GM11168 (cell line): Measurements from ENCODE around the gene HOXA4.

ENCODE experiments used
- in situ Hi-C: fragments of 300-500 bp; cut with MboI; formaldehyde crosslinking; loops from one replicate; pipeline ENCODE4 v1.12.0; 2022; ENCODE audit warnings: low sequenced_read_pairs; ENCODE audit not compliant: unreplicated experiment

HOXA4 gene

DNA sequence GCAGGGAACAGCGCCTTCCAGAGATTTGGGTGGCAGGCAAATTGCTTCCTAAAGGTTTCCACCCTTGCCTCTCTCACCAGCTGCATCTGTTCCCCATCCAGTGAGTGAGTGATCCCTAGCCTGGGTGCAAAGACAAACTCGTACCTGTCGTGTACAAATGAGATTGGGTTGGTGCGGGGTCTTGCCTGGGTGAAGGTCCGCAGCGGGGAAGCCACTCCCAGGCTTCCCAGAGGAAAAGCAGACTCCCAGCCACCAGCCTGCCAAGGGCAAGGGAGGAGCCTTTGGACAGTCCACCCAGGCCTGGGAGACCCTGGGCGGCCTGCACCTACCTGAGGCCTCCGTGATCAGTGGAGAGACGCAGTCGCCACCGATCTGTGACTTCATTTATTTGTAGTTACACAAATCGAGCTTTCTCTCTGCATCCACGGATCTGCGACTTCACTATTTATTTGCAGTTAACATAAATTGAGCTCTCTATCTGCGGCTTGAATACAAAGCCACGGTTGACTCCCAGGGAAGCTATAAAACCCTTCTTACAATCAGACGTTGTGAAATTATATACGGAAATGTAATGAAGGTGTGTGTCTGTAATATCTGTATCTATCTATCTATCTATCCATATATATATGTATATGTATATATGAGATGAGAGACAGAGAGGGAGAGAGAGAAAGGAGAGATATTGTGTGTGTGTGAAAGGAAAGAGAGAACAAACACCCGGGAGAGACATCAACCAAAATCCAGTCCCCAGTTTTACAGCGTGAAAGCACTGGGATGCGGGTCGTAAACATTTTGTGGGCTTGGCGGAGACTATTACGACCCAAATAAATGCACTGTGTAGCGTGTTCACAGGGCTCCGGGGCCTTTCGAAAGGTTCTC, 28.9 kb upstream of the HOXA4 start:
- in situ Hi-C loops, result loop anchor here (10.0 kb wide), 2 partner anchors 655 to 795 kb away; no protein-coding TSS in a partner anchor

DNA sequence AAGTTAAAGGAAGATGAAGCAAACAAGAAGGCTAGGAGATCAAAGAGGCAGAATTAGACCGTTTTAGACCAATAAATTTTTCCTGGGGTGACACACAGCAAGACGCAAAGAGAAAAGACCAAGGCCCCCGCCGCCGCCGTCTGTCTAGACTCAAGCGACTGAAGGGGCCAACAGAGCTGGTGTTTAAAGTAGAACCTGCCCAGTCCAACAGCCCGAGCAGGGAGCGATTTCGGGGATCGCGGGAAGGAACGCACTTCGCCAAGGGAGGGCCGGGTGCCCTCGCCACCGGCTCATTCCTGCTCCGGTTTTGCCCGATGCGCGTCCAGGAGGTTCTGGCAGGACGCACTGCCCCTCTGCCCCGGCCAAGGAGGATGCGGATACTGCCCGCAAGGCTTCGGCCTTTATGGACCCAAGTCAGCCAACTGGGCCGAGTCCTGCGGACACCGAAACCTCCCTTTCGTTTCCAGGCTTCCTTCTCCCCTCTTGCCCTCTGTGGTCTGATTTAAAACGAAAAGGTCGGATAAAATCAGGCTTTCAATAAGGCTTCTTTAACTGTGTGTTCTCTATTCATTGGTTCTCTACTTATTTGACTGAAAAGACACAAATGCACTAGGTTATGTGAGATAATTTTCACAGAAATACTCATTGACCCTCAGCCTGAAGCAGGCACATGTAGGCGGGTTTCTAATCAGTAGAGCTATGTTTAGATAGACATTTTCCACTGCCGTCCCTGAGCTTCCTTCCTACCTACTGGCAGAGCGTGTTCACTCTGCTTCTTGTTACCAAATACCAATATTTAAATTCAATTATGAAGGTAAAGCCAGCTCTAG, 28.1 kb upstream of the HOXA4 start:
- in situ Hi-C loops, result loop anchor here (10.0 kb wide), 2 partner anchors 654 to 794 kb away; no protein-coding TSS in a partner anchor

DNA sequence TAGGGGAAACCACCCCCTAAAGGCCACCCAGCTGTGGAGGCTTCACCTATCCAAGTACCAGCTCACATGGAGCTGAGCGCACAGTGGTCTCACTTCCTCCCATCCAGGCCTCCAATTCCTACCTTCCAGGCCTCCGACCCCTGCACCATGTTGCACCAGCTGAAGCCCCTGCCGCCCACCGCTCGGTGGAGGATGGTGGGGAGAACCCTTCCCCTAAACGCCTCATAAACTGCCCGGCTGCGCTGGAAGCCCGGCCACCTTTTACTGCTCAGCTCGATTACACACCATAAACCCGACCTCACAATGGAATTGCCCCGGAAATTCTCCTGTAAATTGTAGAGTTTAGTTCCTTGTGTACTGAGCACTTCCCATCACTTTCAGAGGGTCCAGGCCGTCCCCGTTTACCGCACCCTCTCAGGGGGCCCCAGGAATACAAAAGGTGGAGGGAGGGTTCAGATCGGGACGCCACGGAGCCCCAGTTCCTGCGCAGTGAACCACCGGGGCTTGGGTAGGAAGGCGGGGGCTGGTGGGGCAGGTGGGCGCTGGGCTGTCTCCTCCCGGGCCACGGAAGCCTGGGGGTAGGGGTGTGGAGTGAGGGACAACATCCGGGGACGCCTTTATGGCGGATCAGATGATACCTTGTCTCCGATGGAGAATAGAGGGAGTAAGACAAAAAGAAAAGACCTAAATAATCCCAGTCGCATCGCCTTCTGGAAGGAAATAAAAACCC, 27.3 kb upstream of the HOXA4 start:
- in situ Hi-C loops, result loop anchor here (10.0 kb wide), 2 partner anchors 653 to 793 kb away; no protein-coding TSS in a partner anchor

DNA sequence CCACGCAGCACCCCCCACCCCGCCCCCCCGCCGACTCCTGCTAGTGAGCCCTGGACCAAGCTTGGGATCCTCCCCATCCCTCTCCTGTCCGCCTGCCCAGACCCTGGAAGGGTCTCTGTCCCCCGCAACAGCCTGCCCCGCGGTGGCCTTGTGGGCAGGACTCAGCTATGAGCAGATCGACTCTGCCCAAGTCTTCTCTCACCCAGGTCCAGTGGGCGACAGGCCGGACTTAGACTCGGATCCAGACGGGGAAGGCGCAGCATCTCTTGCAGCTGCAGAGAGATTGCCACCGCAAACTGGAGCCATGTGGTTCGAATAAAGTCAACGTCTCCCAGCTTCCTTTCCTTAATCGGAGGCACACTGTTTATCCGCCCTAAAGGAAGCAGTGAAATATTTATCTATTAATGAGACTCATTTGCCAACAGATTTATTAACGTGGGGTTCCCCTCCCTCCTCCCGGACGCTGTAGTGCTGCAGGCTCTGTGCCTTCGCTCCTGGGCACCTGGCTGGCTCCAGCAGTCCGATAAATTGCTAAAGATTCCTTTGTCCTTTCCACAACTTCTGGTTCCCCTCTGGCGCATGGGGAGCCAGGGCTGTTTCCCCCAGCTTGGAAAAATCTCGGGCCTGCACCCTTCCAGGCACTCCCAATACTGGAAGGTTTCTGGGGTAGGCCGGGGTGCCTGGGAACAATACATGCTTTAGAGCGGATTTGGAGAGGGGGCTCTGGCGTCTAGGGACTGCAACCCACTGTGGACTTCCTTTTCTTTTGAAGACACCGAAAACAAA, 26.6 kb upstream of the HOXA4 start:
- in situ Hi-C loops, result loop anchor here (10.0 kb wide), 2 partner anchors 652 to 792 kb away; no protein-coding TSS in a partner anchor

DNA sequence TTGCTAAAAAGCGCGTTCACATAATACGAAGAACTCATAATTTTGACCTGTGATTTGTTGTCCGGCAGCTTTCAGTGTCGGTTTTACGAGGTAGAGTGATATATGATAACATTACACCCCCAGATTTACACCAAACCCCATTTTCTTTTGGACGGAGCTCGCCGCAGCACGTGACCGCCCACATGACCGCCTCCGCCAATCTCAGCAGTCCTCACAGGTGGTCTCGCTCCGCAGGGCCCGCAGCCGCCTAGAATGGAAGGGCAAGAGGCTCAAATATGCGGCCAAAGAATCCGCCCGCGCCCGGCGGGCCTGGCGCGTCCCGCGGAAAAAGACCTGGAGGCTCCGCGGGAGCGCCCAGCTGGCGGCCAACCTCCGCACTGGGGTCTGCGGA, 25.9 kb upstream of the HOXA4 start, which contains the start of gene HOXA7:
TSS of gene HOXA7 (minus strand) at position 168 of the 391 bp plus-strand sequence. CDS start at position 38, 130 bp downstream.
- in situ Hi-C loops, result loop anchor here (10.0 kb wide), 2 partner anchors 652 to 792 kb away; no protein-coding TSS in a partner anchor

DNA sequence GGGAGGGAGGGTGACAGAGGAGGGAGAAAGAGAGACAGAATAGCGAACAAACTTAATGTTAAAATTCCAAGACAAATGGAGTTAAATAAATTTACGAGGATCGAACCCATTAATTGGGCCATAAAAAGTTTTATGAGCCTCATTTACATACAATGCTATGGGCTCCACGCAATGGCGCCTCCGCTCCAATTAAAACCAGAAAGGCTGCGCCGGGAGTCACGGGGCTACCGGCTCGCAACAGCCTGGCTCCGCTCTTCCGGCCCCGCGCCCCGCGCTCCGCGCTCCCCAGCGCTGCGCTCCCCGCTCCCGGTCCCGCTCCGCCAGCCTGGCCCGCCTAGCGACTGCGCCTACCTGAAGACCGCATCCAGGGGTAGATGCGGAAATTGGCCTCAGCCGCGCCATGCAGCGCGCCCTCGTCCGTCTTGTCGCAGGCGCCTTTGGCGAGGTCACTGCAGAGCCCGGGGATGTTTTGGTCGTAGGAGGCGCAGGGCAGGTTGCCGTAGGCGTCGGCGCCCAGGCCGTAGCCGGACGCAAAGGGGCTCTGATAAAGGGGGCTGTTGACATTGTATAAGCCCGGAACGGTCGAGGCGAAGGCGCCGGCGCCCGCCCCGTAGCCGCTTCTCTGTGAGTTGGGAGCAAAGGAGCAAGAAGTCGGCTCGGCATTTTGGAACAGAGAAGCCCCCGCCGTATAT, 25.4 kb upstream of the HOXA4 start:
- in situ Hi-C loops, result loop anchor here (10.0 kb wide), 2 partner anchors 651 to 791 kb away; no protein-coding TSS in a partner anchor

DNA sequence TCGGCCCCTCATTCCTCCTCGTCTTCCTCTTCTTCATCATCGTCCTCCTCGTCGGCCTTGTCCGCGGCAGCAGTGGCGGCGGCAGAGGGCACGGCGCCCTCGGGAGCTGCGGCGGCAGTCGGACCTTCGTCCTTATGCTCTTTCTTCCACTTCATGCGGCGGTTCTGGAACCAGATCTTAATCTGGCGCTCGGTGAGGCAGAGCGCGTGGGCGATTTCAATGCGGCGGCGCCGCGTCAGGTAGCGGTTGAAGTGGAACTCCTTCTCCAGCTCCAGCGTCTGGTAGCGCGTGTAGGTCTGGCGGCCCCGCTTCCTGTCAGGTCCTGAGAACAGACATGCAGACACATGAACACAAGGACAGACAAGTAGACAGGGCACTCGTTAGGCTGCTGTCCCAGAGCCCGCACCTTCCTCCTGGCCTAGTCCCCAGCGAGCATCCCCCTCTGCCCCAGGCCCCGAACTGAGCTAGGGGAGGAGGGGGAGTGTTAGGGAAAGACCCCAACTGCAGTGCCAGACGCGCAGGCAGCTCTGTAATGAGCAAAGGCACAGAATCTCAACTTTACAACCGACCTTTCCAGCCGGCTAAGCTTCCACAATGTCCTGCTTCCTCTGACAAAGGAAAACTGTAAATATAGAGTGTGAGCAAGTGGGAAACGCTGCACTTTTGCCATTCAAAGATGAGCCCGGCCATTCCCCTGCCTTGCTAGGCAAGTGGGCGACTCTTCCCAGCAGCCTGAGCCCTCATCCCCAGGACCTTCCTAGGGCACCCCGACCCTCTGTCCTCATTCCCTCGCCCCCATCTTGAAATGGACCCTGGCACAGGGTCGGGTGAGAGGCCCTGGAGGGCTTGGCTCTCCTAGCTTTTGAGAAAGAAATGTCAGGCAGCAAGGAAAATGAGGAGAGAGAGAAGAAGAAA, 24.6 kb upstream of the HOXA4 start:
- in situ Hi-C loops, result loop anchor here (10.0 kb wide), 2 partner anchors 650 to 790 kb away; no protein-coding TSS in a partner anchor

DNA sequence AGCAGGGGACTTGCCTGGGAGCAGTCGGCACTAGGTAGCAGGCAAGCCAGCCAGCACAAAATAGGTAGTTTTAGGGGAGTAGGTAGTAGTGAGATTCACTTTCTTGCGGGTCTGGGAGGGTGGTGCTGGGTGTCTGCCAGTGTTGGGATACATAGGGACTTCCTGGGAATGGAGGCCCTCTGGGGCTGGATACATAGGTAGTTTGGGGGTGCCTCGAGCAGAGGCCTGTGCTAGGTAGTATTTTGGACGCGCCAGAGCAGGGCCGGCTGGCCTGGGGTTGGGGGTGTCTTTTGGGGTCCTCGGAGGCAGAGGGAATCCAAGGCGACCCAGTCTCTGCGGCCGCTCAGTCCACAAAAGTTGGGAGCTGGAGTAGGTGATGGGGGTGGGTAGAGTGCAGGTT, 23.8 kb upstream of the HOXA4 start:
- in situ Hi-C loops, result loop anchor here (10.0 kb wide), 2 partner anchors 650 to 790 kb away; no protein-coding TSS in a partner anchor

DNA sequence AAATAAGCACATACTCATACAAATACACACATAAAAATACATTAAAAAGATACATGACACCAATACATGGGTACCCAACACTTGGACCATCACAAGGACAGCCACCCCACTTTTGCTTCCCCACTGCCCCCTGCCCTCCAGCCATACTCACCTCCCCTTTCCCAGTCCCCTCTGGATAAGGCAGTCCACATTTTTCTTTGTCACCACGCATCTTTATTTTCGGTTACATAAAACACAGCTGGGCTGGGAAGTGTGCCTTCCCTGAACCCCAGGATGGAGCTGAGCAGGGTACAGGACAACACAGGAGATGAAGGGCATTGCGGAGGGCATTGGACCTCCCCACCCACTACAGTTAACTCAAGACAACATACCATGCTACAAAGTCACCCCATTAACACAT, 23.0 kb upstream of the HOXA4 start:
- in situ Hi-C loops, result loop anchor here (10.0 kb wide), 2 partner anchors 649 to 789 kb away; no protein-coding TSS in a partner anchor

DNA sequence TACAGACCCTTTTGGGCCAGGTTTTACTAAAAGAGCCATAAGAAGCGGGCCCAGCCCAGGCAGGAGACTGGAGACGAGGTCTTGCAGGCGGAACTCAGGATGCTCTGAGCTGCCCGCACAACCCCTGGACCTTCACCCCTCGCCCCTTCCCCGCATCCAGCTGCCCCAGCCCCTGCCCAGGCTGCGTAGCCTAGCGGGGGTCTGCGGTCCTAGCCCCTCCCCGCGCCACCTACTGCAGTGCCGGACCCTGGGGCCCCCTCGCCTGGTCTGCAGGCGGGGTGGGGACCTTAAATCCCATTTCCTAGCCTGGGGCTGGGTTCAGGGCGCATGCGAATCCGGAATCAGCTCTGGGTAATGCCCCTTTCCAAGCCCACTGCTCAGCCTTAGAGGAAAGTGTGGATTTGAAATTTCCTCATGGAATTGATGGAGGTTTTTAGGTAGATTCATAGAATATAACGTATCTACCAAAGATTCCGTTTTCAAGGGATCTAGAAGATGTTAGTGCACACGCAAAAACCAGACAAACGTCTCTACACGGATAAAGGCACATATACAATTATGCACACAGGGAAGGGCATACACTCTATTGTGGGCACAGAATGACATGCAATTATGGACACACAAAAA, 22.4 kb upstream of the HOXA4 start:
- in situ Hi-C loops, result loop anchor here (10.0 kb wide), 2 partner anchors 648 to 788 kb away; no protein-coding TSS in a partner anchor

DNA sequence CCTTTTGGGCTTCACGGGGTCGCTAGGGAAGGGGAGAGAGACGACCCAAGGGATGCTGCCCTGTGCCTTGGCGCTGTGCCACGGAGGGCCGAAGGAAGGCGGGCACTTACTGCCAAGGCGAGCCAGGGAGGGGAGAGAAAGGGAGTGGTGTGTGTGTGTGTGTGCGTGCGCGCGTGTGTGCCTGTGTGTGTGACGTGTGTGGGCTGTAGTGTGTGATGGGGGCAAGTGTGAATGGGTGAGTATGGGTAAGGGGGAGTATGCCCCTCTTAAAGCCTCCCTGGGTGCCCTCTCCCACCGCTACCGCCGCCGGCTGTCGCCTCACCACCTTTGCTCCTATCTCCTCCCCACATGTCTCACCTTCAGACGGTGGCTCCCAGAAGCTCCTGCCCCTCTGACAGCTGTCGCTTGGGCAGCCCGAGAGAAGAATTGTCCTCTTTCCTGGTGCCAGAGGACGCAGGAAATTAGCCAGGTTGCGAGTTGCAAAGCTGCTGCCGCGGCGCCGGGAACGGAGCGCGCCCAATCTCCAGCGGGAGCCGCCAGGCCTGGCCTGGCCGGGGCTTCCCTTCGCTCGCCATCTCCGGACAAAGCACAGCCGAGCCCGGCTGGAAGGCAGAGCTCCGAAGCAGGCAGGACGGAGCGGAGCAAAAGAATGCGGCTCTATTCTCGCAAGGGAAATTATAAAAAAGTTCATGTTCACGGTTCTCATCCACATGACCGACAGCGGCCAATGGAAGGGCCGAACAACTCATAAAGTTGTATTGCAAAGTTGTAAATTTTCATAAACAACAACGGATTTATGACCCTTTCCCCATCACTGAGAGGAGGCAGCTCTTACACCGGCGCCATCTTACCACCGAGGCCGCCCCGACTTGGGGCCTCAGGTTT, 21.6 kb upstream of the HOXA4 start, which contains the start of gene HOXA3:
TSS of gene HOXA3 (minus strand) at position 653 of the 885 bp plus-strand sequence. CDS start 41,943 bp downstream, outside the sequence.
- in situ Hi-C loops, result loop anchor here (10.0 kb wide), 2 partner anchors 647 to 787 kb away; no protein-coding TSS in a partner anchor

DNA sequence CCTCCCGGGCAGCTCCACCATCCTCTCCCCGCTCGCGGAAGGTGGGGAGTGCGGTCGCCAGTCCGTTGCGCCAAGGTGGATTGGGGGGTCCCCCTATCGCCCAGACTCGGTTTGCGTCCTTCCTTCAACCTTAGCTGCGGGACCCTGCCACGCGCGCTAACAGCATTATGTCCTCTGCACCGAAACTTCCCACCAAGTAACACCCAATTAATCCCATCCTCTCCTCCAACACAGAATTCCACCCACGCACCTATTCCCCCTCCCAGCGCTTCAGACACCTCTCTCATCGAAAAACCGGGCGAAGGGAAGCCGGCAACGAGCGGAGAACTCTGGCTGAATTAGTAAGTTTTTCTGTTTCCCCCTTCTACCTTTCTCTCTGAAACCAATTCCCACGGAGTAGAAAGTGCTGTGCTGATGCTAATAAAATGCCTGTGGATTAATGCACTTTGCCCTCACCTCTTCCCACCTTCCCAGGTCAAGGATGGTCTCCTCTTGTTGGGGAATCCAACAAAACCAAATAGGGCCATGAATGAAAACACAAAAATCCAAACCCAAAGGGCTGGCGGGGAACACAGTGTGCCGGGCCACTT, 20.9 kb upstream of the HOXA4 start:
- in situ Hi-C loops, result loop anchor here (10.0 kb wide), 2 partner anchors 647 to 787 kb away; no protein-coding TSS in a partner anchor

DNA sequence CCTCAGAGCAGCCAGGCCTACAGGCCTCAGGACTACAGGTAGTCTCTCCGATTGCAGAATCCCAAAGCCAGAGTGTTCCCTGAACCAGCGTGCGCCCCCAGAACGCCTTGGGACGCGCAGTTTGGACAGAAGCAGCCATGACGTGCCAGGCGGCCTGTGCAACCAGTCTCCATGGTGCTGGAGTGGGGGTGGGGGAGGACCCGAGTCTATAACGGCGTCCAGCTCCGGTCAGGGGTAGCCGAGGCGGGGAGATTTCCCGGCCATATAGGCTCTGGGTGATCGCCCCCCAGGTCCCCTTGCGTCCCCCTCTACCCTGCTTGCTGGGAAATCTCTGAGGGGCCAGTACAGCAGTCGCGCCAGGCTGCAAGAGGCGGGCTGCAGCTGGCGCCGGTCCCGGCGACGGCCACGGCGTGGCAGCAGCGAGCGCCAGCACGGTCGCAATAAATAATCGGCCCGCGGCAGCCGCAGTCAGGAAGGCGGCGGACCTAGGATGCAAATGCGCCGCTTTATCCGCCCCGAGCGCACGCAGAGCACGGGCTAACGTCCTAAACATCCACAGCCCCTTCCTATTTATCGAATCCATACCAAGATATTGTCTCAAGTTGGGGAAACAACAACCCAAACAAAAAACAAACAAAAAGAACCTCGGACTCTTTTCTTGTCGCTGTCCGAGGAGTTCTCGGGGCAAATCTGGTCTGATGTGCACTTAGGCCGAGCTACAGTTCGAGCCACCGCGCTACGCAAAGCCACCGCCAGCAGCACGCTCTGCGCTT, 20.2 kb upstream of the HOXA4 start:
- in situ Hi-C loops, result loop anchor here (10.0 kb wide), 2 partner anchors 646 to 786 kb away; no protein-coding TSS in a partner anchor

DNA sequence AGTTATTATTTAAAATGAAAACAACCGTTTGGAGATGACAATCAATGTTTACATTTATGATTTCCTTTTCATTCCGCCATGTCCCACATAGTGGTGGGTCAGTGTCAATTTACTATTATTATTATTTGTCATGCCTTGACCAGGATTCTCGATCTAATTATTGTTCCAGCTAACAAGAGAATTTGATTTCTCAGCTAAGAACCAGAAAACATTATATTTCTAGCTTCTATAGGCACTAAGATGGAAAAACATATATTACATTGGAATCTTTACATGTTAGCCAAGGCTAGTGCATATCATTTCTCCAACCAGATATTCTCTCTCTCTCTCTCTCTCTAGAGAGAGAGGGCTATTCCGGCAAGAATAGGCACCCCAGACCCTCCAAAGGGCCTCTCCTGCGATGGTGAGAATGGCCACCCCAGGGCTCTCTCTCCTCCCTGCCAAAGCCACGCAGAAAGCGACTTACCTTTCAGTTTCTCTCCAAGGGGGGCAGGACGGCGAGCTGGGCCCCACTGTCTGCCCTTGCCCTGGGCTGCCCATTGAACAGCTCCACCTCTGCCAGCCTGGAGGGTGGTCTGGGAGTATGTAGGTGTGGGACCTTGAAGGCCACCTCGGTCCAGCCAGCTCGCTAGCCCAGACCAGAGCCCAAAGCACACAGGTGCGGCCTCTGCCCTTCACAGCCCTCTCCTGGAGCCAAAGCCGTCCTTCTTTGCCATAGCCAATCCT, 19.4 kb upstream of the HOXA4 start:
- in situ Hi-C loops, result loop anchor here (10.0 kb wide), 2 partner anchors 645 to 785 kb away; no protein-coding TSS in a partner anchor
